ENCODE measurements around the gene GP9.

DNA sequence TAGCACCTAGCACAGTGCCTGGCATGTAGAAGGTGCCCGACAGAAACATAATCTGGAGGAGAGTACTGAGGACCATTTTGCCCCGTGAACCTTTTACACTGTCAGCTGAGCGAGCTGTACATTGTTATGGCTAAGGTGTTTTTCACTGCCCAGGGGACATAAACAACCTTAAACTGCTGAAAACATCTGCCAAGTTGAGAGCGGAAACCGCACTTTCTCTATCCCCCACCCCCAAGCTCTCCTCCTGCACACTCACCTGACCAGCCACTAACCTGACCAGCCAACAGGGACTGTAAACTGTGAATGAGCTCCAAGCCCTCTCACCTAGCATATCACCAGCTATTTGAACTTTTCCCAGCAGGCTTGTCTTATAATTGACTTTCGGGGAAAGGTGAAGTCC, 43.5 kb downstream of the GP9 start:
- TF ChIP-seq, protein P1, sequence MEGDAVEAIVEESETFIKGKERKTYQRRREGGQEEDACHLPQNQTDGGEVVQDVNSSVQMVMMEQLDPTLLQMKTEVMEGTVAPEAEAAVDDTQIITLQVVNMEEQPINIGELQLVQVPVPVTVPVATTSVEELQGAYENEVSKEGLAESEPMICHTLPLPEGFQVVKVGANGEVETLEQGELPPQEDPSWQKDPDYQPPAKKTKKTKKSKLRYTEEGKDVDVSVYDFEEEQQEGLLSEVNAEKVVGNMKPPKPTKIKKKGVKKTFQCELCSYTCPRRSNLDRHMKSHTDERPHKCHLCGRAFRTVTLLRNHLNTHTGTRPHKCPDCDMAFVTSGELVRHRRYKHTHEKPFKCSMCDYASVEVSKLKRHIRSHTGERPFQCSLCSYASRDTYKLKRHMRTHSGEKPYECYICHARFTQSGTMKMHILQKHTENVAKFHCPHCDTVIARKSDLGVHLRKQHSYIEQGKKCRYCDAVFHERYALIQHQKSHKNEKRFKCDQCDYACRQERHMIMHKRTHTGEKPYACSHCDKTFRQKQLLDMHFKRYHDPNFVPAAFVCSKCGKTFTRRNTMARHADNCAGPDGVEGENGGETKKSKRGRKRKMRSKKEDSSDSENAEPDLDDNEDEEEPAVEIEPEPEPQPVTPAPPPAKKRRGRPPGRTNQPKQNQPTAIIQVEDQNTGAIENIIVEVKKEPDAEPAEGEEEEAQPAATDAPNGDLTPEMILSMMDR (conservative IDR thresholded peaks at IDR 0.05; ENCODE audit: low read length), result no peak
- TF ChIP-seq EZH2phosphoT487 (IDR thresholded peaks at IDR 0.05; ENCODE audit: borderline replicate concordance), result no peak

Data from Loucy (cell line).